Upper lobe of right lung (tissue), 1 donor: Measurements from ENCODE around the gene CHST8. TPM values are rescaled to one million over a fixed set of nuclear protein-coding genes. Genes with fewer than 3 reads are reported as not detected.
"Not testable (repeated sequence)": the region's sequence is repeated elsewhere in the genome, so short reads cannot be mapped to it uniquely, and the experiment has no call there.

Experiments
- ATAC-seq: fragments of 200-7000 bp; cut with Tn5 transposase; one replicate; pipeline ENCODE4 v1.9.1; 2020; ENCODE audit warnings: mild to moderate bottlenecking, moderate library complexity
- DNase-seq: peaks from one replicate; pipeline ENCODE4 v3.0.0-alpha.2; 2020
- H3K27ac ChIP-seq: fragments of 200-600 bp; one replicate; pipeline ENCODE4 v1.8.0; 2022
- H3K27me3 ChIP-seq: fragments of 200-600 bp; one replicate; pipeline ENCODE4 v1.8.0; 2022; ENCODE audit warnings: mild to moderate bottlenecking
- H3K36me3 ChIP-seq: fragments of 200-600 bp; one replicate; pipeline ENCODE4 v1.8.0; 2022
- H3K4me1 ChIP-seq: fragments of 200-600 bp; one replicate; pipeline ENCODE4 v1.8.0; 2022
- H3K4me3 ChIP-seq: fragments of 200-600 bp; one replicate; pipeline ENCODE4 v1.8.0; 2022; ENCODE audit warnings: mild to moderate bottlenecking
- H3K9me3 ChIP-seq: fragments of 200-600 bp; one replicate; pipeline ENCODE4 v1.8.0; 2022
- CTCF ChIP-seq: fragments of 200-600 bp; IDR thresholded peaks from one replicate; pipeline ENCODE4 v1.8.0; 2022; ENCODE audit warnings: antibody characterized with exemption
- intact Hi-C: fragments of 100-400 bp; cut with DNase I; formaldehyde crosslinking; loops from one replicate; pipeline ENCODE4 v1.11.0; 2022
- total RNA-seq: library from RNA; stranded (reverse); fragmentation: NEBNext Ultra II Directional; extraction: Animal tissue kit (Norgen Biotek cat#: 25700); gene quantifications from one replicate; pipeline ENCODE4 v1.2.1, GENCODE V29; 2021
- donor health status: DM: no; HTN: yes; CAD: no; lungs with severe emphysema.

The CHST8 gene
- total RNA-seq, 1 donor from 2014 or later, result 0.64 TPM

- no peak overlapping the region for H3K4me3 ChIP-seq
- no peak overlapping the region for H3K27ac ChIP-seq
- H3K9me3 ChIP-seq, result peaks cover 10% of the 10 kb centered on the region
- no peaks in the 10 kb centered on the region for H3K27me3 ChIP-seq
- no peak for ATAC-seq
- no peaks in the 10 kb centered on the region for H3K4me1 ChIP-seq
- H3K36me3 ChIP-seq, result no peaks in the 10 kb centered on the region
- no peak for TF ChIP-seq CTCF
- intact Hi-C loops, result no loop called here
- no peak for DNase-seq
Measured at GRCh38 chr19:33602576-33603204, 19.1 kb upstream of the CHST8 start.

DNA sequence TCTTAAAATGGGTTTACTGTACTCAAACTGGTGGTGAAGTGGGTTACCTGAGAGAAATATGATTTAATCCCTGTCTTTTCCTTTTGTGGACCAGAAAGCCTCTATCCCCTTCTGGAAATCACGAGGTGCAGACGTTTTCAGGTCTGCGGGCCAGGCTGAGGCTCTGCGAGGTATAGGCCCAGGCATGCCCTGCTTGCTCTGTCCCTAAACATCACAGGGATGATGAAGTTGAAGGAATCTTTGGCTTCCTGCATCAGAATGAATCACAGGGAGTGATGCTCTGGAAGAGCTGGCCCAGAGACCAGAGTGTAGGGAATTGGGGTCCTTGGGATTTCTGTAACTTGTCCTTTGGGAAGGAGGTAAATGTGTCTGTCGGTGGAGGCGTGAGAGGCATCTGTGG lies 18.4 kb upstream of the CHST8 start:
- ATAC-seq (no peak), DNase-seq (no peak)
- no peak overlapping the region for H3K27ac ChIP-seq
- H3K4me1 ChIP-seq, result no peaks in the 10 kb centered on the region
- H3K27me3 ChIP-seq, result no peaks in the 10 kb centered on the region
- no peak for TF ChIP-seq CTCF
- H3K36me3 ChIP-seq, result no peaks in the 10 kb centered on the region
- H3K4me3 ChIP-seq, result no peak overlapping the region
- H3K9me3 ChIP-seq, result peaks cover 10% of the 10 kb centered on the region
- intact Hi-C loops, result no loop called here

GRCh38 chr19:33604651-33605050 lies 17.1 kb upstream of the CHST8 start:
- DNase-seq, result no peak

DNA sequence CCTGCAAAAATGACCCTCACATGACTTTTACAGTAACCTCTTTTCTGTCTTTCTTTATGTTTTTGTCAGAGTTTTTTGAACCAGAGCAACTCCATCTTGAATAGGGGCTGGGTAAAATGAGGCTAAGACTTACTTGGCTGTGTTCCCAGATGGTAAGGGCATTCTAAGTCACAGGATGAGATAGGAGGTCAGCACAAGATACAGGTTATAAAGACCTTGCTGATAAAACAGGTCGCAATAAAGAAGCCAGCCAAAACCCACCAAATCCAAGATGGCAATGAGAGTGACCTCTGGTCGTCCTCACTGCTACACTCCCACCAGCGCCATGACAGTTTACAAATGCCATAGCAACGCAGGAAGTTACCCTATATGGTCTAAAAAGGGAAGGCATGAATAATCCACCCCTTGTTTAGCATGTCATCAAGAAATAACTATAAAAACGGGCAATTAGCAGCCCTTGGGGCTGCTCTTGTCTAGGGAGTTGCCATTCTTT lies 15.9 kb upstream of the CHST8 start:
- DNase-seq, intact Hi-C loops, H3K27me3 ChIP-seq, ATAC-seq, H3K4me3 ChIP-seq, H3K36me3 ChIP-seq, H3K4me1 ChIP-seq, H3K27ac ChIP-seq: not testable (repeated sequence)
- H3K9me3 ChIP-seq, result peaks cover 10% of the 10 kb centered on the region

More at GRCh38 chr19:33604651-33605050, 17.1 kb upstream of the CHST8 start:
- no peaks in the 10 kb centered on the region for H3K27me3 ChIP-seq
- no peak overlapping the region for H3K27ac ChIP-seq
- H3K4me3 ChIP-seq, result no peak overlapping the region
- TF ChIP-seq CTCF, result no peak
- ATAC-seq, result no peak
- H3K9me3 ChIP-seq, result peaks cover 10% of the 10 kb centered on the region
- H3K36me3 ChIP-seq, result no peaks in the 10 kb centered on the region
- no peaks in the 10 kb centered on the region for H3K4me1 ChIP-seq
- intact Hi-C loops, result no loop called here

- intact Hi-C loops, result no loop called here
- Histone ChIP-seq H3K4me1 (no peaks in the 10 kb centered on the region), H3K9me3 (peaks cover 6% of the 10 kb centered on the region), H3K4me3 (no peak overlapping the region), H3K27me3 (no peaks in the 10 kb centered on the region), H3K27ac (no peak overlapping the region), H3K36me3 (no peaks in the 10 kb centered on the region)
- DNase-seq (no peak), ATAC-seq (no peak)
- TF ChIP-seq CTCF, result no peak
Measured at GRCh38 chr19:33606556-33606955, 15.2 kb upstream of the CHST8 start.

DNA sequence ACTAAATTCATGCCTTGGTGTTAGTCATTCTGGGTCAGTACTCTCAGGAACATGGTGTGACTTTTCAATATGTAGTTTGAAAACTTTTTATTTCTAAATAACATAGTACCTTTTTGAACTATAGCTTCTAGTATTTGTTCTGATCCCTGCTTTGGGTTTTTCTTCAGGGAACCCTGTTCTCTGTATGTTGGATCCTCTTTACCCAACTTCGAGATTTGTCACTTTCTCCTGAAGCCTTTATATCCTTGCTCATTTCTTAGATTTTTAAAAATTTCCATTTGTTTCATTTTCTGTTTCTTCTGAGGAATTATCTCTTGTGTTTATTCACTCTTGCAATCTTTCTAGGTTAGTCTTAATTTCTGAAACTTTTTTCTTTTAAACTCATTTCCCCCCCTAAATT lies 12.4 kb upstream of the CHST8 start:
- Histone ChIP-seq H3K36me3 (no peaks in the 10 kb centered on the region), H3K27ac (no peak overlapping the region), H3K9me3 (no peaks in the 10 kb centered on the region), H3K27me3 (peaks cover 9% of the 10 kb centered on the region), H3K4me3 (no peak overlapping the region), H3K4me1 (no peaks in the 10 kb centered on the region)
- ATAC-seq (no peak), DNase-seq (no peak)
- intact Hi-C loops, result no loop called here
- TF ChIP-seq CTCF, result no peak
